Activated gamma-delta T cell treated with anti-CD3 and anti-CD28 coated beads, Interleukin-2, amount 50 U/mL, for 16 hours (primary cell): Measurements from ENCODE around the gene NELFA.
"Not testable (repeated sequence)": the region's sequence is repeated elsewhere in the genome, so short reads cannot be mapped to it uniquely, and the experiment has no call there.

Source experiments
- DNase-seq: peaks from one replicate; pipeline ENCODE4 v3.0.0-alpha.2; 2020; ENCODE audit warnings: low read depth

The NELFA gene

GRCh38 chr4:2040391-2041238 is 31.8 kb upstream of the NELFA start:
- DNase-seq, result no peak

- DNase-seq, result no peak
Observed at GRCh38 chr4:2036866-2037265, 28.1 kb upstream of the NELFA start.

DNA sequence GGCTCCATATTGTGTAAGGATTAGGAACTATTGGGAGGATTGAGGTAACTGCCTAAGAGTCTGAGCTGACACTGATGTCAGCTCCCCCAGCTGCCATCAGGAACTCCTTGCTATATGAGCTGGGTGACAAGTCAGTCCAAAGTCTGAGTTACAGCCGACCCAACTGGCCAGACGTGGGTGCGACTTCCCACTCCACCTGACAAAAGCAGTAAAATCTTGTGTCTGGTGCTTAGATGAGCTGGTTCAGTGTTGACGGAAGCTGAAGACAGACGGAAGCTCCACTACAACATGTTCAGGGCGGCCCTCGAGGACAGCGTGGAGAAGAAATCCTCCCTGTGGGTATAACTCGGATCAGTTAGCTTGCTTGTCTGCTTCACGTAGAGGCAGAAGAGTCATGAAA is 27.6 kb upstream of the NELFA start:
- DNase-seq, result no peak

DNA sequence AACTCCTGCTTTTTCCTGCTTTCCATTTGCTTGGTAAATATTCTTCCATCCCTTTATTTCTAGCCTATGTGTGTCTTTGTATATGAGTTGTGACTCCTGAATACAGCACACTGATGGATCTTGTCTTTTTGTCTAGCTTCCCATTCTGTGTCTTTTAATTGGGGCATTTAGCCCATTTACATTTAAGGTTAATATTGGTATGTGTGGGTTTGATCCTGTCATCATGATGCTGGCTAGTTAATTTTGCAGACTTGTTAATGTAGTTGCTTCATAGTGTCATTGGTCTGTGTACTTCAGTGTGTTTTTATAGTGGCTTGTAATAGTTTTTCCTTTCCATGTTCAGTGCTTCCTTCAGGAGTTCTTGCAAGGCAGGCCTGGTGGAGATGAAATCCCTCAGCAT is 22.4 kb upstream of the NELFA start:
- DNase-seq, result not testable (repeated sequence)

DNA sequence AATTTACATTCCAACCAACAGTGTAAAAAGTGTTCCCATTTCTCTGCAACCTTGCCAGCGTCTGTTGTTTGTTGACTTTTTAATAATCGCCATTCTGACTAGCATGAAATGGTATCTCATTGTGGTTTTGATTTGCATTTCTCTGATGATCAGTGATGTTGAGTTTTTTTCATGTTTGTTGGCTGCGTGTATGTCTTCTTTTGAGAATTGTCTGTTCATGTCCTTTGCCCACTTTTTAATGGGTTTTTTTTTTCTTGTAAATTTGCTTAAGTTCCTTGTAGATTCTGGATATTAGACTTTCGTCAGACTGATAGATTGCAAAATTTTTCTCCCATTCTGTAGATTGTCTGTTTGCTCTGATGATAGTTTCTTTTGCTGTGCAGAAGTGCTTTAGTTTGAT is 18.3 kb upstream of the NELFA start:
- DNase-seq, result not testable (repeated sequence)

- no peak for DNase-seq
Observed at GRCh38 chr4:2025817-2026216, 17.0 kb upstream of the NELFA start.

- no peak for DNase-seq
Observed at GRCh38 chr4:2024683-2025082, 15.9 kb upstream of the NELFA start.

DNA sequence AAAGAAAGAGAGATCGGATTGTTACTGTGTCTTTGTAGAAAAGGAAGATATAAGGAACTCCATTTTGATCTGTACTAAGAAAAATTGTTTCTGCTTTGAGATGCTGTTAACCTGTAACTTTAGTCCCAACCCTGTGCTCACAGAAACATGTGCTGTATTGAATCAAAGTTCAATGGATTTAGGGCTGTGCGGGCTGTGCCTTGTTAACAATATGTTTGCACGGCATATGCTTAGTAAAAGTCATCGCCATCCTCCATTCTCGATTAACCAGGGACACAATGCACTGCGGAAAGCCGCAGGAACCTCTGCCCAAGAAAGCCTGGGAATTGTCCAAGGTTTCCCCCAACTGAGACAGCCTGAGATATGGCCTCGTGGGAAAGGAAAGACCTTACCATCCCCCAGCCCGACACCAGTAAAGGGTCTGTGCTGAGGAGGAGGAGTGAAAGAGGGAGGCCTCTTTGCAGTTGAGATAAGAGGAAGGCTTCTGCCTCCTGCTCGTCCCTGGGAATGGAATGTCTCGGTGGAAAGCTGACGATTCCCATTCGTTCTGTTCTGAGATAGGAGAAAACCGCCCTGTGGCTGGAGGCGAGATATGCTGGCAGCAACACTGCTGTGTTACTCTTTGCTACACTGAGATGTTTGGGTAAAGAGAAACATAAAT is 12.7 kb upstream of the NELFA start:
- not testable (repeated sequence) for DNase-seq

GRCh38 chr4:2015008-2015407 is 6.2 kb upstream of the NELFA start:
- no peak for DNase-seq

DNA sequence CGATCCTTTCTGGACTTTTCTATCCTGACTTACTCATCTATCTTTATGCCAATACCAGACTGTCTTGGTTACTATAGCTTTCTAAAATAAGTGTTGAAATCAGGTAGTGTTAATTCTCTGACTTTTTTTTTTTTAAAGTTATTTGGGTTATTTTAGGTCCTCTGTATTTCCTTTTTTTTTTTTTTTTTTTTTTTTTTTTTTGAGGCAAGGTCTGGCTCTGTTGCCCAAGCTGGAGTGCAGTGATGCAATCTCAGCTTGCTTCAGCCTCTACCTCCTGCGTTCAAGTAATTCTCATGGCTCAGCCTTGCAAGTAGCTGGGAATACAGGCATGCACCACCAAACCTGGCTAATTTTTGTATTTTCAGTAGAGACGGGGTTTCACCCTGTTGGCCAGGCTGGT is 2.8 kb upstream of the NELFA start:
- DNase-seq, result no peak

GRCh38 chr4:2009651-2010233 is 968 bp upstream of the NELFA start:
- DNase-seq, result peak; percentile 31

DNA sequence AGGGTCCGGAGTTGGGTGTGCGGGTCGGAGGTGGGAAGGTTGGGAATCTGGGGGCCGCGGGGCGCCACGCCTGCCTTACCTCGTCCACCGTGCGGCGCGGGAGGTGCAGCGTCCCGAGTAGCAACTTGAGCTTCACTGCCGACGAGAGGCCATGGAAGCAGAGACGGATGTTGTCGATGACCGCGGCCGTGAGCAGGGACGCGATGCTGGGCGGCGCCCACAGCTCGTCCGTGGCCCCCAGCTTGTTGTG is 178 bp downstream of the NELFA start:
- DNase-seq, result no peak

- DNase-seq, result no peak
Observed at GRCh38 chr4:2007804-2008670, 737 bp downstream of the NELFA start.

DNA sequence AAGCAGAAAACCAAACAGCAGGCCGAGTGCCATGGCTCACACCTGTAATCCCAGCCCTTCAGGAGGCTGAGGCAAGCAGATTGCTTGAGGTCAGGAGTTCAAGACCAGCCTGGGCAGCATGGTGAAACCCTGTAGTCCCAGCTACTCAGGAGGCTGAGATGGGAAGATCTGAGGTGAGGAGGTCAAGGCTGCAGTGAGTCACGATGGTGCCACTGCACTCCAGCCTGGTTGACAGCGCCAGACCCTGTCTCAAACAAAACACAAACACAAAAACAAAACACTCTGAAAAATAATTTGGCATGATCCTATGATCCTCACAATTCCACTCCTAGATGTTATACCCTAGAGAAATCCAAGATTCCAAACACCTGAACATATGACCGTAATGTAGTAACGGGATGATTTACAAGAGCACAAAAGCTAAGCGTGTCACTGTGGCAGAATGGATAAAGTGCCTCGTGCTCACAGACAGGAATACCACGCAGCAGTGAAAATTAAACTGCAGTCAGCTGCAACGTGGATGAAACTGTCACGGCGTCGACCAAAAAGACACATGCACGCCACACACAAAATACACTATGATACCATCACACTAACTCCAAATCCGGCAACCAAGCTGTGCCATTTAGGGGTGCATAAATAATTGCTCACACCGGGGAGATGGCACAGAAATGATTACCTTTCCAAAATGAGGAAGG is 1.7 kb downstream of the NELFA start:
- no peak for DNase-seq

DNA sequence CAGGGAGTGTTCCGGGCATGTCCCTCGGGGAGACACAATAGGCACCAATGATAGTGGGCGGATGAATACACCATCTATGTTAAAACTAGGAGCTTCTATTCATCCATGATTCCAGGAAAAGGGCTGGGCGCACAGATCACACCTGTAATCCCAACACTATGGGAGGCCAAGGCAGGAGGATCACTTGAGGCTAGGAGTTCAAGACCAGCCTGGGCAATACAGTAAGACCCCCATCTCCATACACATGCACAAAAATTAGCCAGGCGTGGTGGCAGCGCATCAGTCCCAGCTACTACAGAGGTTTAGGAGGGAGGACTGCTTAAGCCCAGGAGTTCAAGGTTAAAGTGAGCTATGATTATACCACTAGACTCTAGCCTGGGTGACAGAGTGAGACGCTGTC is 2.4 kb downstream of the NELFA start:
- DNase-seq, result no peak

DNA sequence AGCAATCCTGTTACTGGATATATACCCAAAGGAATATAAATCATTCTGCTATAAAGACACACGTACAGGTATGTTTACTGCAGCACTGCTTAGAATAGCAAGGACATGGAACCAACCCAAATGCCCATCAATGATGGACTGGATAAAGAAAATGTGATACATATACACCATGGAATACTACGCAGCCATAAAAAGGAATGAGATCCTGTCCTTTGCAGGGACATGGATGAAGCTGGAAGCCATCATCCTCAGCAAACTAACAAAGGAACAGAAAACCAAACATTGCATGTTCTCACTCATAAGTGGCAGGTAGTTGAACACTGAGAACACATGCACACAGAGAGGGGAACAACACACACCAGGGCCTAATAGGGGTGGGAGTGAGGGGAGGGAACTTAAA is 5.4 kb downstream of the NELFA start:
- DNase-seq, result not testable (repeated sequence)

DNA sequence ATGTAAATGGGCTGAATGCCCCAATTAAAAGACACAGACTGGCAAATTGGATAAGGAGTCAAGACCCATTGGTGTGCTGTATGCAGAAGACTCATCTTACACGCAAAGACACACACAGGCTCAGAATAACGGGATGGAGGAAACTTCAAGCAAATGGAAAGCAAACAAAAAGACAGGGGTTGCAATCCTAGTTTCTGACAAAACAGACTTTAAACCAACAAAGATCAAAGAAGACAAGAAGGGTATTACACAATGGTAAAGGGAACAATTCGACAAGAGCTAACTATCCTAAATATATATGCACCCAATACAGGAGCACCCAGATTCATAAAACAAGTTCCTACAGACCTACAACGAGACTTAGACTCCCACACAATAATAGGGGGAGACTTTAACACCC is 9.5 kb downstream of the NELFA start:
- DNase-seq, result not testable (repeated sequence)

- DNase-seq, result no peak
Observed at GRCh38 chr4:1998296-1998695, 10.5 kb downstream of the NELFA start.

GRCh38 chr4:1997712-1998111 is 11.1 kb downstream of the NELFA start:
- DNase-seq, result no peak

DNA sequence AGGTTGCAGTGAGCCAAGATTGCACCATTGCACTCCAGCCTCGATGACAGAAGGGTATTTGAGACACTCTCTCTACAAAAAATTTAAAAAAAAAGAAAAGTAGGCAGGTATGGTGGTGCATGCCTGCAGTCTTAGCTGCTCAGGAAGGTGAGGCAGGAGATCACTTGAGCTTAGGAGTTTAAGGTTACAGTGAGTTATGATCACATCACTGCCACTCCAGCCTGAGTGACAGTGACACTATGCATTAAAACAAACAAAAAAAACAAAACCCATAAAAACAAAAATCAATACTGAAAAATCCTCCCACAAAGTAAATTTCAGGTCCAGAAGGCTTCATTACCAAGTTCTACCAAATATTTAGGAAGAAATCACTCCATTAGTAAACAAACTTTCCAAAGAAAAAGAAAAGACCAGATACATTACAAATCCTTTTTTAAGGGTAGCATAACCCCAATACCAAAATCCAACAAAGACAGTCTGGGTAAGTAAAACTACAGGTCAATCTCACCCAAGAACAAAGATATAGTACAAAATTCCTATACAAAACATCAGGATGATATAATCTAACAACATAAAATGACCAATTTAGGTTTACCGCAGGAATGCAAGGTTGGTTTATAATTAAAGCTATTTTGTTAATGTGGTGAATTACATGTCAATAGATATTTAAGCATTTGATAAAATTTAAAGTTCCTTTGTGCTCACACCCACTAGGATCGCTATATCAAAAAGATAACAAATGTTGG is 11.7 kb downstream of the NELFA start:
- no peak for DNase-seq

GRCh38 chr4:1994938-1995337 is 13.8 kb downstream of the NELFA start:
- no peak for DNase-seq
